Skeletal muscle satellite cell (primary cell): Measurements from ENCODE around the gene LRRC75A. TPM values are rescaled to one million over a fixed set of nuclear protein-coding genes. Genes with fewer than 3 reads are reported as not detected.
"Not testable (repeated sequence)": the region's sequence is repeated elsewhere in the genome, so short reads cannot be mapped to it uniquely, and the experiment has no call there.

Source experiments
- H3K27me3 ChIP-seq: 2 replicates; pipeline ENCODE4 v1.7.0; 2013; ENCODE audit warnings: low read length; ENCODE audit not compliant: control insufficient read depth, insufficient read depth
- H3K36me3 ChIP-seq: 2 replicates; pipeline ENCODE4 v1.7.0; 2013; ENCODE audit warnings: mild to moderate bottlenecking, control low read depth, low read length; ENCODE audit not compliant: insufficient read depth
- H3K4me1 ChIP-seq: 2 replicates; pipeline ENCODE4 v1.7.0; 2013; ENCODE audit warnings: low read length; ENCODE audit not compliant: control insufficient read depth, insufficient read depth
- H3K4me2 ChIP-seq: 2 replicates; pipeline ENCODE4 v1.7.0; 2013; ENCODE audit warnings: mild to moderate bottlenecking, low read length
- H3K4me3 ChIP-seq: 2 replicates; pipeline ENCODE4 v1.7.0; 2013; ENCODE audit warnings: low read length
- H3K9ac ChIP-seq: 2 replicates; pipeline ENCODE4 v1.7.0; 2013; ENCODE audit warnings: mild to moderate bottlenecking, low read depth, low read length, moderate library complexity
- H3K9me3 ChIP-seq: replicated peaks from 2 replicates; pipeline ENCODE4 v1.7.0; 2013; ENCODE audit warnings: mild to moderate bottlenecking, control low read depth, low read length
- small RNA-seq: library from RNA; depleted of rRNA; stranded (forward); fragments of <200 nt; gene quantifications from one replicate; pipeline ENCODE3, GENCODE V24; 2012

LRRC75A gene

DNA sequence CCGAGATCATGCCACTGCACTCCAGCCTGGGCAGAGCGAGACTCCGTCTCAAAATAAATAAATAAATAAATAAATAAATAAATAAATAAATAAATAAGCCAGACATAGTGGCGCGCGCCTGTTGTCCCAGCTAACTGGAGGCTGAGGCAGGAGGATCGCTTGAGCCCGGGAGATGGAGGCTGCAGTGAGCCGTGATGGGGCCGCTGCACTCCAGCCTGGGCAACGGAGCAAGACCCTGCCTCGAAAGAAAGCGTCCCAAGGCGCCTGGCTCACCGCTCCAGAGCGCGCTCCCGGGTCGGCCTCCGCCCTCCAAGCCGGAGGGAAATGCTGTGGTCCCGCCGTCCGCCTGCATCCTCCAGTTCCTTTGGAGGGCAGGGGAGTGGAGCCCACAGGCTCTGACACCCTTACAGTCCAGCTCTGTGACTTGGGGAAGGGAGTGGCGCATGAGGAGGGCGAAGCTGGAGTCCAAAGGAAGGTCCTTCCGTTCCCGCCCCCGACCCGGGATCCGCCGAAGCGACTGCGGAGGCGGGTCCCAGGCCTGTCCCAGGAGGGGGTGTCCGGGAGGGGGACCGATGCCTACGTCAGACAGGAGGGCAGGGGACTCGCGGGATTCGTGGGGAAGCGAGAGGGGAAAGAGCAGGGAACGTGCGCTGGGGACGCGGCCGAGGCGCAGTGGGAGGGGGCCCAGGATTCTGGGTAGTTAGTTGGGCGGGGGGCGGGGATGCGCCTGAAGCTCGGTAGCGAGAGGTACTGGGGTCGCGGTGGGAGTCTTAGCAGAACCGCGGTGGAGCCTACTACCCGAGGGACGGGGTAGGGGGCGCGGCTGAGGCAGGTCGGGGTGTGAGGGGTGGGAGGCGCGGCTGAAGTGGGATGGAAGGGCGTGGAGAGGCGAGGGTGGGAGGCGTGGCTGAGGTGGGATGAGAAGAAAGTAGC is 85.0 kb downstream of the LRRC75A start:
- H3K9ac ChIP-seq = peak overlapping the region; percentile 75
- no peaks in the 10 kb centered on the region for H3K27me3 ChIP-seq
- H3K4me2 ChIP-seq = peak overlapping the region; percentile 100
- peak overlapping the region; percentile 82 for H3K4me3 ChIP-seq
- peaks cover 5% of the 10 kb centered on the region for H3K4me1 ChIP-seq
- H3K36me3 ChIP-seq = no peaks in the 10 kb centered on the region
- H3K9me3 ChIP-seq = no peaks in the 10 kb centered on the region

DNA sequence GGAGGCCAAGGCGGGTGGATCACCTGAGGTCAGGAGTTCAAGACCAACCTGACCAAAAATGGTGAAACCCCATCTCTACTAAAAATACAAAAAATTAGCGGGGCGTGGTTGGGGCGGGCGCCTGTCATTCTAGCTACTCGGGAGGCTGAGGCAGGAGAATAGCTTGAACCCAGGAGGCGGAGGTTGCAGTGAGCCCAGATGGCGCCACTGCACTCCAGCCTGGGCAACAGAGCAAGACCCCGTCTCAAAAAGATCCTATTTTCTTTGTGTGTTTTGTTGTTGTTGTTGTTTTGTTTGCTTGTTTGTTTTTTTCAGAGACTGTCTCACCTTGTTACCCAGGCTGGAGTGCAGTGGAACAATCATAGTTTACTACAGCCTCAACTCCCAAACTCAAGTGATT is 88.1 kb downstream of the LRRC75A start:
- H3K36me3 ChIP-seq, H3K9me3 ChIP-seq, H3K4me1 ChIP-seq, H3K4me2 ChIP-seq, H3K9ac ChIP-seq, H3K27me3 ChIP-seq, H3K4me3 ChIP-seq: not testable (repeated sequence)

- Histone ChIP-seq H3K9me3 (no peaks in the 10 kb centered on the region), H3K4me1 (no peaks in the 10 kb centered on the region), H3K27me3 (no peaks in the 10 kb centered on the region), H3K4me2 (no peak overlapping the region), H3K9ac (no peak overlapping the region), H3K36me3 (no peaks in the 10 kb centered on the region), H3K4me3 (no peak overlapping the region)
Observed at GRCh38 chr17:16398270-16399267, 93.4 kb downstream of the LRRC75A start.

GRCh38 chr17:16396693-16397092 is 95.3 kb downstream of the LRRC75A start:
- H3K4me2 ChIP-seq, H3K36me3 ChIP-seq, H3K9me3 ChIP-seq, H3K9ac ChIP-seq, H3K4me3 ChIP-seq, H3K4me1 ChIP-seq, H3K27me3 ChIP-seq: not testable (repeated sequence)

- not testable (repeated sequence) for H3K9me3 ChIP-seq, H3K9ac ChIP-seq, H3K4me1 ChIP-seq, H3K27me3 ChIP-seq, H3K4me2 ChIP-seq, H3K4me3 ChIP-seq, H3K36me3 ChIP-seq
Observed at GRCh38 chr17:16395887-16396286, 96.1 kb downstream of the LRRC75A start.

GRCh38 chr17:16392491-16392890 is 99.5 kb downstream of the LRRC75A start:
- H3K4me1 ChIP-seq, H3K4me2 ChIP-seq, H3K36me3 ChIP-seq: not testable (repeated sequence)

More at GRCh38 chr17:16392491-16392890, 99.5 kb downstream of the LRRC75A start:
- not testable (repeated sequence) for H3K9me3 ChIP-seq, H3K9ac ChIP-seq, H3K4me3 ChIP-seq, H3K27me3 ChIP-seq

Small RNA genes lying within 50 kb of the gene (small RNA-seq; reads per million reads assigned to genes)
- not detected for gene SNORD49A
- gene SNORD65 = not detected
